Tibial nerve (tissue), 4 donors: ENCODE data around the gene MYOM3. TPM values are rescaled to one million over a fixed set of nuclear protein-coding genes. Genes with fewer than 3 reads are reported as not detected.
"Not testable (repeated sequence)": the region's sequence is repeated elsewhere in the genome, so short reads cannot be mapped to it uniquely, and the experiment has no call there.

Experiments
- DNase-seq, 2 donors: peaks; one replicate each; pipeline ENCODE4 v3.0.0-alpha.2; 2019; ENCODE audit warnings: low spot score in 2 of 2
- H3K27ac ChIP-seq, 4 donors: fragments of 200-600 bp; sonication (generic) in 3 of 4; one replicate each; pipeline ENCODE4 v1.5.1; 2017 to 2019; ENCODE audit warnings: mild to moderate bottlenecking in 1 of 4
- H3K27me3 ChIP-seq, 2 donors: fragments of 200-600 bp; sonication (generic) in 1 of 2; one replicate each; pipeline versions ENCODE4 v1.5.1 to v1.6.0; 2017 to 2019
- H3K36me3 ChIP-seq, 3 donors: fragments of 200-600 bp; sonication (generic); one replicate each; pipeline ENCODE4 v1.5.1; 2018 to 2019
- H3K4me1 ChIP-seq, 4 donors: fragments of 200-600 bp; sonication (generic) in 3 of 4; one replicate each; pipeline ENCODE4 v1.5.1; 2017 to 2019
- H3K4me3 ChIP-seq, 4 donors: fragments of 200-600 bp; sonication (generic) in 3 of 4; one replicate each; pipeline ENCODE4 v1.5.1; 2017 to 2019; ENCODE audit warnings: mild to moderate bottlenecking in 1 of 4, moderate library complexity in 1 of 4
- H3K9me3 ChIP-seq, 4 donors: fragments of 200-600 bp; sonication (generic) in 3 of 4; one replicate each; pipeline ENCODE4 v1.5.1; 2017 to 2019
- CTCF ChIP-seq, 5 experiments: fragments of 200-600 bp in 3 of 5; fragments of 450-650 bp in 2 of 5; sonication (generic) in 3 of 5; IDR thresholded peaks; one replicate each; pipeline ENCODE4 v1.5.1; 2016 to 2019; ENCODE audit warnings: antibody characterized with exemption in 5 of 5, mild to moderate bottlenecking in 3 of 5, moderate library complexity in 2 of 5
- EP300 ChIP-seq, 2 donors: sonication (generic); formaldehyde crosslinking; IDR thresholded peaks; one replicate each; pipeline ENCODE4 v1.6.1; 2017; ENCODE audit warnings: antibody characterized with exemption in 2 of 2, mild to moderate bottlenecking in 1 of 2
- POLR2A ChIP-seq, 2 donors: fragments of 450-650 bp; IDR thresholded peaks; one replicate each; pipeline ENCODE4 v1.6.1; 2017; ENCODE audit warnings: antibody characterized with exemption in 2 of 2, mild to moderate bottlenecking in 2 of 2, moderate library complexity in 2 of 2
- WGBS, 2 donors: methylation state at CpG; one replicate each; pipeline ENCODE4 v1.1.5; 2018; 5-methylcytosine and 5-hydroxymethylcytosine counted together
- total RNA-seq, 4 donors: library from RNA; depleted of rRNA; stranded (reverse); fragments of >200 nt; gene quantifications; one replicate each; pipeline ENCODE4 v1.1.0, GENCODE V29; 2016

The MYOM3 gene
- total RNA-seq, 4 donors from 2014 or later = 0.20 to 0.60 (median 0.22) TPM; not detected in 1

- no peaks in the 10 kb centered on the region for H3K36me3 ChIP-seq
- H3K27ac ChIP-seq = no peak overlapping the region
- TF ChIP-seq POLR2A (IDR thresholded peaks at IDR 0.05) (no peak), CTCF (IDR thresholded peaks at IDR 0.05) (no peak), EP300 (IDR thresholded peaks at IDR 0.05) (no peak)
- H3K27me3 ChIP-seq = no peaks in the 10 kb centered on the region
- H3K9me3 ChIP-seq = no peaks in the 10 kb centered on the region
- no peak for DNase-seq
- 57 to 75% methylated on average over 7 of the region's 7 CpGs for WGBS, 2 donors
- H3K4me1 ChIP-seq = peaks cover 0 to 10% (median 0%) of the 10 kb centered on the region in 4 donors
- H3K4me3 ChIP-seq = no peak overlapping the region
Observed at GRCh38 chr1:24051206-24051945, 60.6 kb downstream of the MYOM3 start.

DNA sequence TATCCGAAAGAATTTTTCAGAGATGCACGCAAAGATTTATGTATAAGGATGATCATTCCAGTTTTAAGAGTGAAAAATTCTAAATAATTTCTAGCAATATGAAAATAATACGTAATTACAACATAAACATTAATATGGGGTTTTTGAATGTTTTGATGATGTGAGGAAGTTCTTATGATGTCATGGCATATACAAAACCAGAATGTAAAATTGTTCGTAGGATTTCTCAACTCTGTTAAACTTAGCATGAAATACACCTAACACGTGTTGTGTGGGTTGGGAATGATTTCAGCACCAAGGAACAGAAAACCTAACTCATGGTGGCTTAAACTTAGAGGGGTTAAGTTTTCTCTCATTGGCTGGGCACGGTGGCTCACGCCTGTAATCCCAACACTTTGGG, 62.2 kb downstream of the MYOM3 start:
- no peak for DNase-seq
- peaks cover 0 to 16% (median 0%) of the 10 kb centered on the region in 4 donors for H3K4me1 ChIP-seq
- no peak for TF ChIP-seq POLR2A (IDR thresholded peaks at IDR 0.05)
- TF ChIP-seq EP300 (IDR thresholded peaks at IDR 0.05) = no peak
- TF ChIP-seq CTCF (IDR thresholded peaks at IDR 0.05) = no peak
- H3K4me3 ChIP-seq = no peak overlapping the region
- 87 to 88% methylated on average over 7 of the region's 7 CpGs for WGBS, 2 donors
- no peaks in the 10 kb centered on the region for H3K27me3 ChIP-seq
- no peaks in the 10 kb centered on the region for H3K36me3 ChIP-seq
- H3K27ac ChIP-seq = no peak overlapping the region
- H3K9me3 ChIP-seq = no peaks in the 10 kb centered on the region

DNA sequence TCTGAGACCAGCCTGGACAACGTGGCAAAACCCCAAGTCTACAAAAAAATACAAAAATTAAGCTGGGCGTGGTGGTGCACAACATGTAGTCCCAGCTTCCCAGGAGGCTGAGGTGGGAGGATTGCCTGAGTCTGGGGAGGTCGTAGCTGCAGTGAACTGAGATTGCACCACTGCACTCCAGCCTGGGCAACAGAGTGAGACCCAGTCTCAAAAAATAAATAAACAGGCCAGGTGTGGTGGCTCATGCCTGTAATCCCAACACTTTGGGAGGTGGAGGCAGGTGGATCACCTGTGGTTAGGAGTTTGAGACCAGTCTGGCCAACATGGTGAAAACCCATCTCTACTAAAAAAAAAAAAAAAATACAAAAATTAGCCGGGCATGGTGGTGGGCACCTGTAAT, 63.0 kb downstream of the MYOM3 start:
- 78 to 84% methylated on average over 4 of the region's 4 CpGs for WGBS, 2 donors
- H3K9me3 ChIP-seq, H3K36me3 ChIP-seq, H3K4me3 ChIP-seq, H3K27me3 ChIP-seq, H3K27ac ChIP-seq, DNase-seq: not testable (repeated sequence)
- peaks cover 0 to 16% (median 0%) of the 10 kb centered on the region in 4 donors for H3K4me1 ChIP-seq

DNA sequence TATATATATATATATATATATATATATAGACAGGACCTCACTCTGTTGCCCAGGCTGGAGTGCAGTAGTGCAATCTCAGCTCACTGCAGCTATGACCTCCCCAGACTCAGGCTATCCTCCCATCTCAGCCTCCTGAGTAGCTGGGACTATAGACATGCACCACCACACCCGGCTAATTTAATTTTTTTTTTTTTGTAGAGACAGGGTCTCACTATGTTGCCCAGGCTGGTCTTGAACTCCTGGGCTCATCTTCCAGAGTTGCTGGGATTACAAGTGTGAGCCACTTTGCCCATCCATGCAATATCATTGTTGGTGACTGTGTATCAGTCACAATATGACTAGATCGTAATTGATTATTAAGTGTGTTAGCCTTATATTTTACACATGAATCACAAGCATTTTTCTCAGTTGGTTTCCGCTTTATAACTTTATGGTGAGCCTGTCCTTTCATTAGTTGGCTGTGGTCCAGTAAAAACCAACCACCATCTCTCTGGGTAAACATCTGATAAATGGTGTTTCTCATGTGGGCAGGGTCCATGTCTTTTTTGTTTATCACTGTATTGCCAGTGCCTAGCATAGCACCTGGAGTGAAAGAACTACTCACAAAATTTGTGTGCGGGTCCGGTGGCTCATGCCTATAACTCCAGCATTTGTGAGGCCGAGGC, 63.6 kb downstream of the MYOM3 start:
- WGBS, 2 donors = 84 to 87% methylated on average over 6 of the region's 6 CpGs

GRCh38 chr1:24047110-24047477, 64.8 kb downstream of the MYOM3 start:
- H3K27ac ChIP-seq = peak overlapping the region in 1 of 4 donors; percentile 22

More for the DNA sequence above, 63.6 kb downstream of the MYOM3 start:
- no peaks in the 10 kb centered on the region for H3K9me3 ChIP-seq
- no peak for DNase-seq
- H3K4me3 ChIP-seq = no peak overlapping the region
- TF ChIP-seq CTCF (IDR thresholded peaks at IDR 0.05) (no peak), EP300 (IDR thresholded peaks at IDR 0.05) (no peak), POLR2A (IDR thresholded peaks at IDR 0.05) (no peak)
- H3K4me1 ChIP-seq = peaks cover 0 to 16% (median 0%) of the 10 kb centered on the region in 4 donors
- no peak overlapping the region for H3K27ac ChIP-seq
- no peaks in the 10 kb centered on the region for H3K27me3 ChIP-seq
- H3K36me3 ChIP-seq = no peaks in the 10 kb centered on the region

More at GRCh38 chr1:24047110-24047477, 64.8 kb downstream of the MYOM3 start:
- H3K4me3 ChIP-seq = no peak overlapping the region
- no peaks in the 10 kb centered on the region for H3K36me3 ChIP-seq
- H3K9me3 ChIP-seq = no peaks in the 10 kb centered on the region
- H3K27me3 ChIP-seq = no peaks in the 10 kb centered on the region
- WGBS, 2 donors = 50 to 87% methylated on average over 3 of the region's 3 CpGs
- peaks cover 0 to 16% (median 0%) of the 10 kb centered on the region in 4 donors for H3K4me1 ChIP-seq
- DNase-seq = peak in 1 of 2 donors; percentile 58
- no peak for TF ChIP-seq EP300 (IDR thresholded peaks at IDR 0.05)
- TF ChIP-seq CTCF (IDR thresholded peaks at IDR 0.05) = no peak
